Thyroid gland (tissue), 4 donors: ENCODE measurements around the gene GCNT1. TPM values are rescaled to one million over a fixed set of nuclear protein-coding genes. Genes with fewer than 3 reads are reported as not detected.

Experiments
- DNase-seq, 2 donors: peaks; one replicate each; pipeline ENCODE4 v3.0.0-alpha.2; 2019
- H3K27ac ChIP-seq, 3 donors: fragments of 200-600 bp; sonication (generic); 1 replicate in 2 of 3; 2 replicates in 1 of 3; pipeline ENCODE4 v1.5.1; 2016 to 2019; ENCODE audit warnings: mild to moderate bottlenecking in 1 of 3, moderate library complexity in 1 of 3
- H3K27me3 ChIP-seq: fragments of 200-600 bp; sonication (generic); one replicate; pipeline ENCODE4 v1.5.1; 2019
- H3K36me3 ChIP-seq, 2 donors: fragments of 200-600 bp; sonication (generic); one replicate each; pipeline ENCODE4 v1.5.1; 2016 to 2019
- H3K4me1 ChIP-seq, 2 donors: fragments of 200-600 bp; sonication (generic); one replicate each; pipeline ENCODE4 v1.5.1; 2017 to 2019
- H3K4me3 ChIP-seq, 3 donors: fragments of 200-600 bp; sonication (generic); replicated peaks in 1 of 3; 1 replicate in 2 of 3; 2 replicates in 1 of 3; pipeline ENCODE4 v1.5.1; 2016; ENCODE audit warnings: mild to moderate bottlenecking in 1 of 3
- H3K9me3 ChIP-seq: fragments of 200-600 bp; sonication (generic); one replicate; pipeline ENCODE4 v1.5.1; 2017
- POLR2A ChIP-seq, 2 donors: fragments of 450-650 bp; IDR thresholded peaks; one replicate each; pipeline ENCODE4 v1.6.1; 2017; ENCODE audit warnings: antibody characterized with exemption in 2 of 2, mild to moderate bottlenecking in 2 of 2, moderate library complexity in 1 of 2
- WGBS, 2 donors: methylation state at CpG; one replicate each; pipeline ENCODE4 v1.1.5; 2017; 5-methylcytosine and 5-hydroxymethylcytosine counted together
- intact Hi-C: fragments of 100-400 bp; cut with DNase I; formaldehyde crosslinking; loops from one replicate; pipeline ENCODE4 v1.15.1; 2023
- total RNA-seq, 4 donors: library from RNA; depleted of rRNA; stranded (reverse); fragments of >200 nt; gene quantifications; one replicate each; pipeline ENCODE4 v1.2.3, GENCODE V29; 2016
- TF ChIP-seq, protein P1 (sequence below), 6 experiments: fragments of 200-600 bp in 3 of 6; fragments of 450-650 bp in 3 of 6; sonication (generic) in 3 of 6; IDR thresholded peaks; one replicate each; pipeline ENCODE4 v1.5.1; 2016 to 2019; ENCODE audit warnings: antibody characterized with exemption in 6 of 6, mild to moderate bottlenecking in 2 of 6, inconsistent platforms in 1 of 6, moderate library complexity in 1 of 6

Gene GCNT1
- total RNA-seq, 4 donors from 2014 or later: 15.4 to 340 (median 30.9) TPM

GRCh38 chr9:76500061-76500460, 41.1 kb downstream of the GCNT1 start:
- H3K36me3 ChIP-seq: no peaks in the 10 kb centered on the region
- peaks cover 11 to 21% of the 10 kb centered on the region in 2 donors for H3K4me1 ChIP-seq
- no peak overlapping the region for H3K4me3 ChIP-seq
- 43 to 44% methylated on average over 1 of the region's 1 CpG for WGBS, 2 donors
- intact Hi-C loops: no loop called here
- H3K27me3 ChIP-seq: no peaks in the 10 kb centered on the region
- no peaks in the 10 kb centered on the region for H3K9me3 ChIP-seq
- TF ChIP-seq, protein P1, sequence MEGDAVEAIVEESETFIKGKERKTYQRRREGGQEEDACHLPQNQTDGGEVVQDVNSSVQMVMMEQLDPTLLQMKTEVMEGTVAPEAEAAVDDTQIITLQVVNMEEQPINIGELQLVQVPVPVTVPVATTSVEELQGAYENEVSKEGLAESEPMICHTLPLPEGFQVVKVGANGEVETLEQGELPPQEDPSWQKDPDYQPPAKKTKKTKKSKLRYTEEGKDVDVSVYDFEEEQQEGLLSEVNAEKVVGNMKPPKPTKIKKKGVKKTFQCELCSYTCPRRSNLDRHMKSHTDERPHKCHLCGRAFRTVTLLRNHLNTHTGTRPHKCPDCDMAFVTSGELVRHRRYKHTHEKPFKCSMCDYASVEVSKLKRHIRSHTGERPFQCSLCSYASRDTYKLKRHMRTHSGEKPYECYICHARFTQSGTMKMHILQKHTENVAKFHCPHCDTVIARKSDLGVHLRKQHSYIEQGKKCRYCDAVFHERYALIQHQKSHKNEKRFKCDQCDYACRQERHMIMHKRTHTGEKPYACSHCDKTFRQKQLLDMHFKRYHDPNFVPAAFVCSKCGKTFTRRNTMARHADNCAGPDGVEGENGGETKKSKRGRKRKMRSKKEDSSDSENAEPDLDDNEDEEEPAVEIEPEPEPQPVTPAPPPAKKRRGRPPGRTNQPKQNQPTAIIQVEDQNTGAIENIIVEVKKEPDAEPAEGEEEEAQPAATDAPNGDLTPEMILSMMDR (IDR thresholded peaks at IDR 0.05): no peak
- TF ChIP-seq POLR2A (IDR thresholded peaks at IDR 0.05): no peak
- DNase-seq: no peak
- peak overlapping the region in 2 of 3 donors; percentile 20 to 39 for H3K27ac ChIP-seq

DNA sequence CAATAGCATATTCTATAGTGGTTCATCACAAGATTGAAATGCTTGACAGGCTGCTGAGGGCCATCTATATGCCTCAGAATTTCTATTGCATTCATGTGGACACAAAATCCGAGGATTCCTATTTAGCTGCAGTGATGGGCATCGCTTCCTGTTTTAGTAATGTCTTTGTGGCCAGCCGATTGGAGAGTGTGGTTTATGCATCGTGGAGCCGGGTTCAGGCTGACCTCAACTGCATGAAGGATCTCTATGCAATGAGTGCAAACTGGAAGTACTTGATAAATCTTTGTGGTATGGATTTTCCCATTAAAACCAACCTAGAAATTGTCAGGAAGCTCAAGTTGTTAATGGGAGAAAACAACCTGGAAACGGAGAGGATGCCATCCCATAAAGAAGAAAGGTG, 43.8 kb downstream of the GCNT1 start:
- DNase-seq: no peak
- no peak overlapping the region for H3K27ac ChIP-seq
- H3K4me1 ChIP-seq: peaks cover 11 to 21% of the 10 kb centered on the region in 2 donors
- WGBS, 2 donors: 85 to 92% methylated on average over 6 of the region's 6 CpGs
- no peak overlapping the region for H3K4me3 ChIP-seq
- no peak for TF ChIP-seq POLR2A (IDR thresholded peaks at IDR 0.05)
- TF ChIP-seq, protein P1 (IDR thresholded peaks at IDR 0.05): no peak
- no peaks in the 10 kb centered on the region for H3K27me3 ChIP-seq
- H3K36me3 ChIP-seq: no peaks in the 10 kb centered on the region
- no peaks in the 10 kb centered on the region for H3K9me3 ChIP-seq
- intact Hi-C loops: no loop called here

DNA sequence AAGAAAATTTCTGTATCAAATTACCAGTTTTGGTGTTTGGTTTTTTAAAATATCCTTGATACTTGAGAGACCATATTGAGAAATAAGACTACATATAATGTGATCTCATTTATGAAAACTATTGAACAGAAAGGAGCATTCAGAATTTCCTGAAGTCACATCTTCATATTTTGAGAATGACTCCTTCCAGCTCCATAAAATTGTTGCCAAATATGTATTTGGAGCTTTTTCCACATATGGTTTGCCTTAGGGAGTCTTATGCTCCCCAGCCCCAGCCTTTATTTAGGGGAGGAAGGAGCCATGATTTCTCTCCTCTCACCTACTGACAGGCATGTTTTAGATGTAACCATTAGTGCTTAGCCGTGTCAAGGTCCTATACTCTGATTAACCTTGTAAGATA, 51.1 kb downstream of the GCNT1 start:
- Histone ChIP-seq H3K27ac (no peak overlapping the region), H3K4me3 (no peak overlapping the region), H3K27me3 (no peaks in the 10 kb centered on the region), H3K4me1 (no peaks in the 10 kb centered on the region), H3K9me3 (no peaks in the 10 kb centered on the region), H3K36me3 (no peaks in the 10 kb centered on the region)
- 86 to 92% methylated on average over 1 of the region's 1 CpG for WGBS, 2 donors
- TF ChIP-seq POLR2A (IDR thresholded peaks at IDR 0.05): no peak
- TF ChIP-seq, protein P1 (IDR thresholded peaks at IDR 0.05): no peak
- intact Hi-C loops: no loop called here
- DNase-seq: no peak

DNA sequence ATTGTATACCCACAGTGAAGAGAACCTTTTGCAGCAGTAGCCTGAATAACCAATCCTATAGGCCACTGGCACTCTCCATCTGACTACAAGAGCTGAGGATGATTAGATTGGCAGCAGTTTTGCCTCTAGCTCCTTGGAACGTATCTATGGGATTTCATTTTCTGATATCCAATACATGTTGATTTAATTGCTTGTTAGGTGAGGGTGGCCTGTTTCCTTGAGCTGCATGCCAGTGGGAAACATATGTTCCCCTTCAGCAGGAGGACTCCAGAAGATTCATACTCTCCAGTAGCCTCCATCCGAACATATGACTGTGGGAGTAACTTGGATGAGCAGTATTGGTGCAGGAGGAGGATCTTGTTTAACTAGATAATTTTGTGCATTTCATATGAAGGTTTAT, 51.5 kb downstream of the GCNT1 start:
- no peak for TF ChIP-seq POLR2A (IDR thresholded peaks at IDR 0.05)
- TF ChIP-seq, protein P1 (IDR thresholded peaks at IDR 0.05): no peak
- Histone ChIP-seq H3K4me1 (no peaks in the 10 kb centered on the region), H3K36me3 (no peaks in the 10 kb centered on the region), H3K9me3 (no peaks in the 10 kb centered on the region), H3K4me3 (no peak overlapping the region), H3K27me3 (no peaks in the 10 kb centered on the region), H3K27ac (no peak overlapping the region)
- intact Hi-C loops: no loop called here
- WGBS, 2 donors: 96% methylated on average over 2 of the region's 2 CpGs
- no peak for DNase-seq

DNA sequence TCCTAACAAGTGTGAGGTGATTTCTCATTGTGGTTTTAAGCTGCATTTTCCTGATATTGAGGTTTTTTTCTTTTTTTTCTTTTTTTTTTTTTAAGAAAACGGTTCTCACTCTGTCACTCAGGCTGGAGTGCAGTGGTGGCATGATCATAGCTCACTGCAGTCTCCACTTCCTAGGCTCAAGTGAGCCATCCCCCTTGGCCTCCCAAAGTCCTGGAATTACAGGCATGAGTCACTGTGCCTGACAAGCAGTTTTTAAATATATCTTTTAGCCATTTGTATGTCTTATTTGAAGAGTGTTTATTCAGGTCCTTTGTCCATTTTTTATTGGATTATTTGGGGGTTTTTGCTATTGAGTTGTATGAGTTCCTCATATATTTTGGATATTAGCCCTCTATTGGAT, 53.8 kb downstream of the GCNT1 start:
- Histone ChIP-seq H3K36me3 (no peaks in the 10 kb centered on the region), H3K4me3 (no peak overlapping the region)

More for the DNA sequence above, 53.8 kb downstream of the GCNT1 start:
- no peak for DNase-seq
- no peak overlapping the region for H3K27ac ChIP-seq
- 71 to 72% methylated on average over 1 of the region's 1 CpG for WGBS, 2 donors
- intact Hi-C loops: no loop called here
- TF ChIP-seq, protein P1 (IDR thresholded peaks at IDR 0.05): no peak
- TF ChIP-seq POLR2A (IDR thresholded peaks at IDR 0.05): no peak
- H3K9me3 ChIP-seq: no peaks in the 10 kb centered on the region
- peaks cover 0 to 5% of the 10 kb centered on the region in 2 donors for H3K4me1 ChIP-seq
- no peaks in the 10 kb centered on the region for H3K27me3 ChIP-seq
